ENCODE data around the gene OR10H4. TPM values are rescaled to one million over a fixed set of nuclear protein-coding genes. Genes with fewer than 3 reads are reported as not detected.
"Not testable (repeated sequence)": the region's sequence is repeated elsewhere in the genome, so short reads cannot be mapped to it uniquely, and the experiment has no call there.

The OR10H4 gene
- total and polyA plus RNA-seq, 2 of the 4 experiments (the other 2 are of a cell fraction): not detected

GRCh38 chr19:15971224-15971780, 22.5 kb downstream of the OR10H4 start:
- H3K9me3 ChIP-seq (ENCODE audit: control insufficient read depth, insufficient read depth, low read length): no peaks in the 10 kb centered on the region
- no peaks in the 10 kb centered on the region for H3K79me1 ChIP-seq (ENCODE audit: low read depth in 1 of 2, low read length in 2 of 2)
- H2BK20ac ChIP-seq (ENCODE audit: low read depth, low read length): no peak overlapping the region
- no peak overlapping the region for H4K5ac ChIP-seq (ENCODE audit: low read depth, low read length)
- H3K9ac ChIP-seq (ENCODE audit: low read depth, low read length): no peak overlapping the region
- H3K4me2 ChIP-seq (ENCODE audit: low read depth, low read length): no peak overlapping the region
- WGBS, 2 experiments (ENCODE audit: extremely low coverage in 2 of 2, insufficient read length in 1 of 2): no CpG with 5 or more reads among the region's 5 CpGs
- H2AK5ac ChIP-seq (ENCODE audit: low read depth, low read length): no peak overlapping the region
- no peaks in the 10 kb centered on the region for H3K4me1 ChIP-seq (ENCODE audit: control insufficient read depth, insufficient read depth, low read length)
- H3K23ac ChIP-seq (ENCODE audit: low read depth, low read length): no peak overlapping the region
- H2AK9ac ChIP-seq (replicated peaks; ENCODE audit: low read depth, low read length, poor library complexity): no peak overlapping the region
- H4K8ac ChIP-seq (ENCODE audit: low read depth in 2 of 2, low read length in 2 of 2): no peak overlapping the region
- dilution Hi-C loops (cut with HindIII; ENCODE audit: low sequenced_read_pairs, unreplicated experiment) (no loop called here), intact Hi-C loops (cut with micrococcal nuclease) (no loop called here), in situ Hi-C loops (cut with MboI; ENCODE audit: low sequenced_read_pairs) (no loop called here)
- no peak overlapping the region for H3K4ac ChIP-seq (ENCODE audit: low read depth, low read length)
- no TSS peak for BruUV-seq (replicated peaks)
- no peak for DNase-seq
- ChIA-PET CTCF (interaction anchor here (1.6 kb wide), 1 partner anchor 13 kb away, joined by 5 read pairs; no protein-coding TSS in a partner anchor), POLR2A (ENCODE audit: unreplicated experiment) (no interaction called here)
- H3K9me1 ChIP-seq (ENCODE audit: insufficient read depth, low read length): no peaks in the 10 kb centered on the region
- no peak overlapping the region for H2BK15ac ChIP-seq (ENCODE audit: low read depth, low read length)
- TF ChIP-seq MXI1 (IDR thresholded peaks at IDR 0.05; ENCODE audit: borderline replicate concordance, low read depth, low read length) (no peak), FOS (IDR thresholded peaks at IDR 0.05; ENCODE audit: low read depth, low read length) (no peak), RFX5 (IDR thresholded peaks at IDR 0.05; ENCODE audit: low read depth, low read length) (no peak), CEBPB (IDR thresholded peaks at IDR 0.05; ENCODE audit: low read depth, low read length) (no peak), CHD1 (IDR thresholded peaks at IDR 0.05; ENCODE audit: low read depth, low read length) (no peak)
- H4K91ac ChIP-seq (ENCODE audit: insufficient read depth, low read depth, low read length): no peak overlapping the region
- H4K20me1 ChIP-seq (ENCODE audit: insufficient read depth, low read length): no peaks in the 10 kb centered on the region
- no peak overlapping the region for H3K18ac ChIP-seq (ENCODE audit: low read depth, low read length)
- H2BK120ac ChIP-seq (ENCODE audit: low read depth, low read length): no peak overlapping the region
- no peaks in the 10 kb centered on the region for H3K36me3 ChIP-seq (ENCODE audit: control insufficient read depth, insufficient read depth, low read length)
- H3K4me3 ChIP-seq (ENCODE audit: insufficient read depth, low read depth, low read length): no peak overlapping the region
- H3K27me3 ChIP-seq (ENCODE audit: control insufficient read depth, insufficient read depth, low read length): no peaks in the 10 kb centered on the region
- no peak overlapping the region for H3K27ac ChIP-seq (ENCODE audit: insufficient read depth, low read length)
- no peak overlapping the region for H3K14ac ChIP-seq (replicated peaks; ENCODE audit: low read depth, low read length)
- H3K56ac ChIP-seq (ENCODE audit: extremely low read depth, insufficient read depth, low read length): no peak overlapping the region
- no peak overlapping the region for H2AFZ ChIP-seq (replicated peaks; ENCODE audit: low read length, poor library complexity)
- no peak overlapping the region for H2BK5ac ChIP-seq (ENCODE audit: low read depth, low read length, poor library complexity, severe bottlenecking)
- ATAC-seq (ENCODE audit: low read depth): no peak

GRCh38 chr19:15972043-15972442, 23.2 kb downstream of the OR10H4 start:
- H3K56ac ChIP-seq (ENCODE audit: extremely low read depth, insufficient read depth, low read length); intact Hi-C loops (cut with micrococcal nuclease); H4K91ac ChIP-seq (ENCODE audit: insufficient read depth, low read depth, low read length); in situ Hi-C loops (cut with MboI; ENCODE audit: low sequenced_read_pairs); H3K4me2 ChIP-seq (ENCODE audit: low read depth, low read length); H3K9ac ChIP-seq (ENCODE audit: low read depth, low read length); H3K4ac ChIP-seq (ENCODE audit: low read depth, low read length); H3K9me1 ChIP-seq (ENCODE audit: insufficient read depth, low read length); H3K36me3 ChIP-seq (ENCODE audit: control insufficient read depth, insufficient read depth, low read length); H2AK5ac ChIP-seq (ENCODE audit: low read depth, low read length); H3K4me1 ChIP-seq (ENCODE audit: control insufficient read depth, insufficient read depth, low read length); H3K18ac ChIP-seq (ENCODE audit: low read depth, low read length); H3K9me3 ChIP-seq (ENCODE audit: control insufficient read depth, insufficient read depth, low read length); H4K5ac ChIP-seq (ENCODE audit: low read depth, low read length); H3K4me3 ChIP-seq (ENCODE audit: insufficient read depth, low read depth, low read length); ATAC-seq (ENCODE audit: low read depth); H3K79me1 ChIP-seq (ENCODE audit: low read depth in 1 of 2, low read length in 2 of 2); BruUV-seq (replicated peaks); H3K23ac ChIP-seq (ENCODE audit: low read depth, low read length); H2BK20ac ChIP-seq (ENCODE audit: low read depth, low read length); H3K14ac ChIP-seq (replicated peaks; ENCODE audit: low read depth, low read length); H4K20me1 ChIP-seq (ENCODE audit: insufficient read depth, low read length); H3K27me3 ChIP-seq (ENCODE audit: control insufficient read depth, insufficient read depth, low read length); DNase-seq; H2BK15ac ChIP-seq (ENCODE audit: low read depth, low read length); H3K27ac ChIP-seq (ENCODE audit: insufficient read depth, low read length); H2AFZ ChIP-seq (replicated peaks; ENCODE audit: low read length, poor library complexity); H2BK5ac ChIP-seq (ENCODE audit: low read depth, low read length, poor library complexity, severe bottlenecking); H4K8ac ChIP-seq (ENCODE audit: low read depth in 2 of 2, low read length in 2 of 2); H2AK9ac ChIP-seq (replicated peaks; ENCODE audit: low read depth, low read length, poor library complexity); H2BK120ac ChIP-seq (ENCODE audit: low read depth, low read length); POLR2A ChIA-PET (ENCODE audit: unreplicated experiment); dilution Hi-C loops (cut with HindIII; ENCODE audit: low sequenced_read_pairs, unreplicated experiment): not testable (repeated sequence)
- CTCF ChIA-PET: interaction anchor here (1.6 kb wide), 1 partner anchor 12 kb away, joined by 5 read pairs; no protein-coding TSS in a partner anchor
